Measurements from ENCODE around the gene GAPDH.

GAPDH gene

DNA sequence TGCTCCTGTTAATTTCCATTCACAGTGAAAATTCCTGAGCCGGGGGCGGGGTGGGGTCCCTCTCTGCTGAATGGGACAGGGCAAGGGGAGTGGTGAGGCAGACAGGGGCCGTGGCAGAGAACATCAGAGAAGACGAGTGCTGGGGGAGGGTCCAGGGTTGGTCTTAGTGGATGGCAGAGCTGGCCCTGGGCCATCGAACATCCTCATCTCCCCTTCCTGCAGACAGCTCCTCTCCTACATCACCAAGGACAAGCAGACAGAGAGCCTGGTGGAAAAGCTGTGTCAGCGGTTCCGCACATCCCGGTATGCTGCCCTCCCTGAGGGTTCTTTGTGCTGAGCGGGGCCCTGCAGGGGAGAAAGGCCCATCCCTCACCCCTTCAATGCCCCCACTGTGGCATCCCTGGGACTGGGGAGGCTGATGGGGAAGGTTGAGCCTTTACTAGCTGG, 5.0 kb upstream of the GAPDH start:
- DNase-seq (ENCODE audit: low spot score), result no peak

- no peak for DNase-seq (ENCODE audit: low spot score)
Observed at GRCh38 chr12:6530576-6531260, 3.6 kb upstream of the GAPDH start.

- DNase-seq (ENCODE audit: low spot score), result no peak
Observed at GRCh38 chr12:6532051-6532926, 2.0 kb upstream of the GAPDH start.

DNA sequence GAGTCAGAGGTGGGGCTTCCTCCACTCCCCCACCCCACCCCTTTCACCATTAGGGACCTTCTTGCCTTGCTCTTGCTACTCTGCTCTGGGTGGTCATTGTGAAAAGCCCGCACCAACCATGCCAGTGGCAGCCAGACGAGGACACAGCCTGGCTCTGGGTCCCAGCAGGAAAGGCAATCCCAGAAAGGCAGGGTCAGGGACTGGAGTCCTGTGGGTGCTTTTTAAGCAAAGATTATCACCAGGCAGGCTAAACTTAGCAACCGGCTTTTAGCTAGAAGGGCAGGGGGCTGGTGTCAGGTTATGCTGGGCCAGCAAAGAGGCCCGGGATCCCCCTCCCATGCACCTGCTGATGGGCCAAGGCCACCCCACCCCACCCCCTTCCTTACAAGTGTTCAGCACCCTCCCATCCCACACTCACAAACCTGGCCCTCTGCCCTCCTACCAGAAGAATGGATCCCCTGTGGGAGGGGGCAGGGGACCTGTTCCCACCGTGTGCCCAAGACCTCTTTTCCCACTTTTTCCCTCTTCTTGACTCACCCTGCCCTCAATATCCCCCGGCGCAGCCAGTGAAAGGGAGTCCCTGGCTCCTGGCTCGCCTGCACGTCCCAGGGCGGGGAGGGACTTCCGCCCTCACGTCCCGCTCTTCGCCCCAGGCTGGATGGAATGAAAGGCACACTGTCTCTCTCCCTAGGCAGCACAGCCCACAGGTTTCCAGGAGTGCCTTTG, 1.2 kb upstream of the GAPDH start:
- peak; percentile 70 for DNase-seq (ENCODE audit: low spot score)

- DNase-seq (ENCODE audit: low spot score), result no peak
Observed at GRCh38 chr12:6533653-6533922, 729 bp upstream of the GAPDH start.

GRCh38 chr12:6534695-6534944, 303 bp downstream of the GAPDH start:
- no peak for DNase-seq (ENCODE audit: low spot score)

- DNase-seq (ENCODE audit: low spot score), result peak; percentile 66
Observed at GRCh38 chr12:6534945-6535696, 804 bp downstream of the GAPDH start.

DNA sequence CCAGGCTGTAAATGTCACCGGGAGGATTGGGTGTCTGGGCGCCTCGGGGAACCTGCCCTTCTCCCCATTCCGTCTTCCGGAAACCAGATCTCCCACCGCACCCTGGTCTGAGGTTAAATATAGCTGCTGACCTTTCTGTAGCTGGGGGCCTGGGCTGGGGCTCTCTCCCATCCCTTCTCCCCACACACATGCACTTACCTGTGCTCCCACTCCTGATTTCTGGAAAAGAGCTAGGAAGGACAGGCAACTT, 1.3 kb downstream of the GAPDH start:
- DNase-seq (ENCODE audit: low spot score), result no peak

DNA sequence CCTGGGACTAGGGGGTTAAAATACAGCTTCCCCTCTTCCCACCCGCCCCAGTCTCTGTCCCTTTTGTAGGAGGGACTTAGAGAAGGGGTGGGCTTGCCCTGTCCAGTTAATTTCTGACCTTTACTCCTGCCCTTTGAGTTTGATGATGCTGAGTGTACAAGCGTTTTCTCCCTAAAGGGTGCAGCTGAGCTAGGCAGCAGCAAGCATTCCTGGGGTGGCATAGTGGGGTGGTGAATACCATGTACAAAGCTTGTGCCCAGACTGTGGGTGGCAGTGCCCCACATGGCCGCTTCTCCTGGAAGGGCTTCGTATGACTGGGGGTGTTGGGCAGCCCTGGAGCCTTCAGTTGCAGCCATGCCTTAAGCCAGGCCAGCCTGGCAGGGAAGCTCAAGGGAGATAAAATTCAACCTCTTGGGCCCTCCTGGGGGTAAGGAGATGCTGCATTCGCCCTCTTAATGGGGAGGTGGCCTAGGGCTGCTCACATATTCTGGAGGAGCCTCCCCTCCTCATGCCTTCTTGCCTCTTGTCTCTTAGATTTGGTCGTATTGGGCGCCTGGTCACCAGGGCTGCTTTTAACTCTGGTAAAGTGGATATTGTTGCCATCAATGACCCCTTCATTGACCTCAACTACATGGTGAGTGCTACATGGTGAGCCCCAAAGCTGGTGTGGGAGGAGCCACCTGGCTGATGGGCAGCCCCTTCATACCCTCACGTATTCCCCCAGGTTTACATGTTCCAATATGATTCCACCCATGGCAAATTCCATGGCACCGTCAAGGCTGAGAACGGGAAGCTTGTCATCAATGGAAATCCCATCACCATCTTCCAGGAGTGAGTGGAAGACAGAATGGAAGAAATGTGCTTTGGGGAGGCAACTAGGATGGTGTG, 1.9 kb downstream of the GAPDH start:
- DNase-seq (ENCODE audit: low spot score), result no peak

- no peak for DNase-seq (ENCODE audit: low spot score)
Observed at GRCh38 chr12:6536894-6537579, 2.7 kb downstream of the GAPDH start.

GRCh38 chr12:6537580-6538419, 3.5 kb downstream of the GAPDH start:
- peak; percentile 62 for DNase-seq (ENCODE audit: low spot score)

- no peak for DNase-seq (ENCODE audit: low spot score)
Observed at GRCh38 chr12:6538420-6539313, 4.3 kb downstream of the GAPDH start.

GRCh38 chr12:6539314-6539682, 5.0 kb downstream of the GAPDH start:
- no peak for DNase-seq (ENCODE audit: low spot score)

DNA sequence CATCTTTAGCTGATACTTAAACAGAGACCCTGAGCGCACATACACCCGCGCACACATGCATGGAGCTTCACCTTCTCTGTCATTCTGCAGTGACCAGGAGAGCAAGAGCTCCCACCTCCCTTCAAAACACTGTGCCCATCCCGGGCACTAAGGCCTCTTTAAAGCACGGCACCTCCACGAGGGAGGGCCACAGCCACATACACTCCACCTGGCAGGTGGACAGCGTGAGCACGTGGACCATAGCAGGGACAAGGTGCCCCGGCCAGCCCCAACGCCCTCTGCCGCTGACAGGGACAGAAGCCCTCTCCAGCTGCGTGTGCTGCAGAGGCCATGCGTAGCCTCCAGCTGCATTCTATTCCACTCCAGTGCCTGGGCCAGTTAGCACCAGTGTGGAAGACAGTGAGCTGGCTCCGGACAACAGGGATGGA, 5.4 kb downstream of the GAPDH start:
- no peak for DNase-seq (ENCODE audit: low spot score)

DNA sequence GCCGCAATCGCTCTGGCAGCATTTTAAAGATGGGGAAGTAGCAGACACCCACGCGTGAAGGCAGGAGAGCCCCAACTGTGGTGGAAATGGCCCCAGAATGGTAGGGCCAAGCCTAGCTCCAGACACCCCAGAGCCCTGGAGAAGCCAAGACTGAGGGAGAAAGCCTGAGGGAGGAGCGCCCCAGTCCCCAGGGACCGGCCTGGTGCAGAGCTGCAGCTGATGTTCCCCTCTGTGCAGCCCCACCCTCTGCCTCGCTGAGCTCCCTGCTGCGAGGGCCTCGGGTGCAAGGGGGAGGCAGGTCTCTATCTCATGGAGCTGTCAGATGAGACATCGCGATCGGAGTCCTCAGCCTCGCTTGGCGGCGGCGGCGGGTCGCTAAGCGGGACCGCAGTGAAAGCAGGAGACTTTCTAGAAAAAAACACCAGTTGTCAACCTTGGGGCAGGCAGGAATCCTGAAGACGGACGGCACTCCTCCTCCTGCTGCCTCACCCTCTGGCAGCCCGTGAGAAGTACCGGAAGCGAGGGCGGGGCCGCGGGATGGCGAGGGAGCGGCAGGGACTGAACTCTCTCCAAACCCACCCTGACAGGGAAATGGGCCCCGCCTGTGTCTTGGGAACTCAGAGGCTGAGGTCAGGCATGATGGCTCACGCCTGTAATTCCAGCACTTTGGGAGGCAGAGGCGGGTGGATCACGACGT, 6.0 kb downstream of the GAPDH start:
- no peak for DNase-seq (ENCODE audit: low spot score)

- no peak for DNase-seq (ENCODE audit: low spot score)
Observed at GRCh38 chr12:6541371-6542165, 7.3 kb downstream of the GAPDH start.

DNA sequence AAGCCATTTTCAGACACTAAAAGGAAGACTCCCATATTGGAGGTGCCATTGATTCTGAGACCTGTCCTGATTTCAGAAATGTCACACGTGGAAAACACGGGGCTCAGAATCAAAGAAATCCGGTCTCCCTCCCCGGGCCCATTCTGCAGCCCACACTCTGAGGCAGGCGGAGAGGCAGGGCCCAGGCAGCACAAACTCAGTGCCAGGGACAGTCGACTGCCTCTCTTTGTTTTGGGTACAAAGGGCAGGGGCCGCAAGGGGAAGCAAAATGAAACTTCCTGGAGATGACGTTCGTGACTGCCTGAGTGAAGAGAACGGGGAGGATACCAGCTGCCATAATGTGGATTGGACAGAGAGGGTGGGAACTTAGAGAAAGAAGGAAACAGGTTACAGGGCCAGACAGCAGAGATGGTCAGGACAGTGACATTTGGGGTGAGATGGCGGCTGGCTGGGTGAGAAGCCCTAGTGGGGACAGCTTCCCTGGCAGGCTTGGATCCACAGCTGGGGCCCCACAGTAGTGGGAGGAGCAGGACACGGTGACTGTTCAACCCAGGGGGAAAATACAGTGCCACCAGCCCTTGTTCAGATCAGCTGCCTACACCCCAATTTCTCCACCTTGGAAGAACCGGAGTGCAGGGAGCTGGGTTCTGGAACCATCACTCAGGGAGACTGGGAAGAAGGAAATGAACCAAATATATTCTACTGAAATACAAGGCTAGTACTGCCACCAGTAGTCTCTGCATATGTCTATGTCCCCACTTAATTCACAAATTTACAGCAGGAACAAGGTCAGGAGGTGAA, 8.1 kb downstream of the GAPDH start:
- DNase-seq (ENCODE audit: low spot score), result peak; percentile 82
